OCI-LY3 (cell line): Measurements from ENCODE around the gene GPR26.

ENCODE experiments used
- H2AFZ ChIP-seq: fragments of 200-600, 300-600 bp; shearing (Covaris generic); 2 replicates; pipeline ENCODE4 v1.6.0; 2014; ENCODE audit warnings: antibody characterized with exemption, low read depth, low read length
- H3K27ac ChIP-seq: fragments of 200-600, 300-600 bp; sonication (generic); 2 replicates; pipeline ENCODE4 v1.5.1; 2014; ENCODE audit warnings: mild to moderate bottlenecking, low read length, moderate library complexity, mixed read lengths
- H3K27me3 ChIP-seq: fragments of 200-600, 300-600 bp; sonication (generic); 2 replicates; pipeline ENCODE4 v1.6.1; 2014; ENCODE audit warnings: low read depth, low read length, mixed read lengths
- H3K36me3 ChIP-seq: fragments of 200-600, 300-600 bp; sonication (generic); replicated peaks from 2 replicates; pipeline ENCODE3; 2014; ENCODE audit warnings: low read depth, low read length, mixed read lengths
- H3K4me1 ChIP-seq: fragments of 300-600, 200-600 bp; sonication (generic); 2 replicates; pipeline ENCODE4 v1.6.1; 2014; ENCODE audit warnings: low read length, mixed read lengths
- H3K4me2 ChIP-seq: fragments of 200-600, 300-600 bp; sonication (generic); 2 replicates; pipeline ENCODE4 v1.6.1; 2014; ENCODE audit warnings: low read length, mixed read lengths
- H3K4me3 ChIP-seq: fragments of 300-600, 200-600 bp; sonication (generic); 2 replicates; pipeline ENCODE4 v1.5.1; 2014; ENCODE audit warnings: antibody characterized with exemption, mild to moderate bottlenecking, low read length, moderate library complexity
- H3K79me2 ChIP-seq: fragments of 300-600, 200-600 bp; shearing (Covaris generic); 2 replicates; pipeline ENCODE4 v1.6.1; 2014; ENCODE audit warnings: mild to moderate bottlenecking, low read length, mixed read lengths
- H3K9ac ChIP-seq: fragments of 300-600, 200-600 bp; shearing (Covaris generic); 2 replicates; pipeline ENCODE4 v1.6.0; 2014; ENCODE audit warnings: mild to moderate bottlenecking, low read length, moderate library complexity
- H3K9me3 ChIP-seq: fragments of 200-600, 300-600 bp; shearing (Covaris generic); 2 replicates; pipeline ENCODE4 v1.6.1; 2014; ENCODE audit warnings: low read length, mixed read lengths; ENCODE audit not compliant: insufficient read depth
- H4K20me1 ChIP-seq: fragments of 200-600, 300-600 bp; sonication (generic); 2 replicates; pipeline ENCODE4 v1.6.1; 2016; ENCODE audit warnings: low read length, mixed read lengths; ENCODE audit not compliant: insufficient read depth
- EZH2phosphoT487 ChIP-seq: fragments of 200-600 bp; shearing (Covaris generic); IDR thresholded peaks from 2 replicates; pipeline ENCODE4 v1.6.1; 2018; ENCODE audit warnings: antibody characterized with exemption, mixed run types, low read depth
- TF ChIP-seq, protein P1 (sequence below): fragments of 200-600, 300-600 bp; sonication (generic); IDR thresholded peaks from 2 replicates; pipeline ENCODE4 v1.5.1; 2014; ENCODE audit warnings: antibody characterized with exemption, low read length, low read depth

Gene GPR26, protein sequence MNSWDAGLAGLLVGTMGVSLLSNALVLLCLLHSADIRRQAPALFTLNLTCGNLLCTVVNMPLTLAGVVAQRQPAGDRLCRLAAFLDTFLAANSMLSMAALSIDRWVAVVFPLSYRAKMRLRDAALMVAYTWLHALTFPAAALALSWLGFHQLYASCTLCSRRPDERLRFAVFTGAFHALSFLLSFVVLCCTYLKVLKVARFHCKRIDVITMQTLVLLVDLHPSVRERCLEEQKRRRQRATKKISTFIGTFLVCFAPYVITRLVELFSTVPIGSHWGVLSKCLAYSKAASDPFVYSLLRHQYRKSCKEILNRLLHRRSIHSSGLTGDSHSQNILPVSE

DNA sequence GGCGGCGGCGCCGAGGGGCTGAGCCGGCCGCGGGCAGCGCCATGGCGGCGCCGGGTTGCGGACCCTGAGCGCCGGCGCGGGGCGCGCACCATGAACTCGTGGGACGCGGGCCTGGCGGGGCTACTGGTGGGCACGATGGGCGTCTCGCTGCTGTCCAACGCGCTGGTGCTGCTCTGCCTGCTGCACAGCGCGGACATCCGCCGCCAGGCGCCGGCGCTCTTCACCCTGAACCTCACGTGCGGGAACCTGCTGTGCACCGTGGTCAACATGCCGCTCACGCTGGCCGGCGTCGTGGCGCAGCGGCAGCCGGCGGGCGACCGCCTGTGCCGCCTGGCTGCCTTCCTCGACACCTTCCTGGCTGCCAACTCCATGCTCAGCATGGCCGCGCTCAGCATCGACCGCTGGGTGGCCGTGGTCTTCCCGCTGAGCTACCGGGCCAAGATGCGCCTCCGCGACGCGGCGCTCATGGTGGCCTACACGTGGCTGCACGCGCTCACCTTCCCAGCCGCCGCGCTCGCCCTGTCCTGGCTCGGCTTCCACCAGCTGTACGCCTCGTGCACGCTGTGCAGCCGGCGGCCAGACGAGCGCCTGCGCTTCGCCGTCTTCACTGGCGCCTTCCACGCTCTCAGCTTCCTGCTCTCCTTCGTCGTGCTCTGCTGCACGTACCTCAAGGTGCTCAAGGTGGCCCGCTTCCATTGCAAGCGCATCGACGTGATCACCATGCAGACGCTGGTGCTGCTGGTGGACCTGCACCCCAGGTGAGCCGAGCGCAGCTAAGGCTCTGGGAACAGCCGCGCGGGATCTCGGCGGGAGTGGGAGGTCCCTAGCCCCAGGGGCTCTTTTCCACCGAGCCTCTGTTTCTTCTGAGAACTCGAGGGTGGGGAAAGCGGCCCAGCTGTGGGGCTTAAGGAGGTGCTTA, at the start of gene GPR26:
Gene GPR26 (plus strand): TSS at position 38 of the 919 bp plus-strand sequence. CDS start 53 bp downstream, at position 91.
- Histone ChIP-seq H3K9me3 (no peaks in the 10 kb centered on the region), H3K4me3 (no peak within 1 kb of the TSS), H3K27ac (no peak within 1 kb of the TSS), H3K4me1 (no peaks in the 10 kb centered on the region), H3K4me2 (no peak within 1 kb of the TSS), H2AFZ (no peak within 1 kb of the TSS), H3K79me2 (no peaks in the 10 kb centered on the region), H3K36me3 (no peaks in the 10 kb centered on the region), H4K20me1 (no peaks in the 10 kb centered on the region), H3K27me3 (no peaks in the 10 kb centered on the region), H3K9ac (no peak within 1 kb of the TSS)
- TF ChIP-seq EZH2phosphoT487, result no peak

DNA sequence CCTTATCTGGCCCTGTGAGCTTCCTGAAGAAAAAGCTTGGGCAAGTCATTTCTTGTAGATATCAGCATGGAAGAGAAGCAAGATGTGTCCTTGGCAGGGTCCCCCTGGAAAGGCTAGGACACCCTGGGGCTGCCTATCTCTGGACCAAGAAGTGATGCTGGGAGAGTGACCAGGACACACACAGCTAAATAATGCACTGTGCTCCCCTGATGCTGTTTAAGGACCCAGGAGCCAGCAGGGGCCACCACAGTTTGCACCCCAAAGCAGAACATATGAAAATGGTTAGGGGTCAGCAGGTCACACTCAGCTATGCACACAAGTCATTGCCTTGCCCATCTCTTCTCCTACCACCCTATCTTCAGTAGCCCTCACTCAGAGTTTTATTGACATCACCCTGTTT, 47.9 kb upstream of the GPR26 start:
- Histone ChIP-seq H3K27me3 (no peaks in the 10 kb centered on the region), H3K36me3 (no peaks in the 10 kb centered on the region), H3K4me1 (no peaks in the 10 kb centered on the region), H3K79me2 (no peaks in the 10 kb centered on the region), H3K4me2 (no peak overlapping the region), H4K20me1 (peaks cover 5% of the 10 kb centered on the region; the same call in 1 of the 2 replicates), H3K9ac (no peak overlapping the region), H2AFZ (no peak overlapping the region), H3K4me3 (no peak overlapping the region), H3K27ac (no peak overlapping the region), H3K9me3 (no peaks in the 10 kb centered on the region)
- TF ChIP-seq, protein P1, sequence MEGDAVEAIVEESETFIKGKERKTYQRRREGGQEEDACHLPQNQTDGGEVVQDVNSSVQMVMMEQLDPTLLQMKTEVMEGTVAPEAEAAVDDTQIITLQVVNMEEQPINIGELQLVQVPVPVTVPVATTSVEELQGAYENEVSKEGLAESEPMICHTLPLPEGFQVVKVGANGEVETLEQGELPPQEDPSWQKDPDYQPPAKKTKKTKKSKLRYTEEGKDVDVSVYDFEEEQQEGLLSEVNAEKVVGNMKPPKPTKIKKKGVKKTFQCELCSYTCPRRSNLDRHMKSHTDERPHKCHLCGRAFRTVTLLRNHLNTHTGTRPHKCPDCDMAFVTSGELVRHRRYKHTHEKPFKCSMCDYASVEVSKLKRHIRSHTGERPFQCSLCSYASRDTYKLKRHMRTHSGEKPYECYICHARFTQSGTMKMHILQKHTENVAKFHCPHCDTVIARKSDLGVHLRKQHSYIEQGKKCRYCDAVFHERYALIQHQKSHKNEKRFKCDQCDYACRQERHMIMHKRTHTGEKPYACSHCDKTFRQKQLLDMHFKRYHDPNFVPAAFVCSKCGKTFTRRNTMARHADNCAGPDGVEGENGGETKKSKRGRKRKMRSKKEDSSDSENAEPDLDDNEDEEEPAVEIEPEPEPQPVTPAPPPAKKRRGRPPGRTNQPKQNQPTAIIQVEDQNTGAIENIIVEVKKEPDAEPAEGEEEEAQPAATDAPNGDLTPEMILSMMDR, result no peak
- no peak for TF ChIP-seq EZH2phosphoT487

DNA sequence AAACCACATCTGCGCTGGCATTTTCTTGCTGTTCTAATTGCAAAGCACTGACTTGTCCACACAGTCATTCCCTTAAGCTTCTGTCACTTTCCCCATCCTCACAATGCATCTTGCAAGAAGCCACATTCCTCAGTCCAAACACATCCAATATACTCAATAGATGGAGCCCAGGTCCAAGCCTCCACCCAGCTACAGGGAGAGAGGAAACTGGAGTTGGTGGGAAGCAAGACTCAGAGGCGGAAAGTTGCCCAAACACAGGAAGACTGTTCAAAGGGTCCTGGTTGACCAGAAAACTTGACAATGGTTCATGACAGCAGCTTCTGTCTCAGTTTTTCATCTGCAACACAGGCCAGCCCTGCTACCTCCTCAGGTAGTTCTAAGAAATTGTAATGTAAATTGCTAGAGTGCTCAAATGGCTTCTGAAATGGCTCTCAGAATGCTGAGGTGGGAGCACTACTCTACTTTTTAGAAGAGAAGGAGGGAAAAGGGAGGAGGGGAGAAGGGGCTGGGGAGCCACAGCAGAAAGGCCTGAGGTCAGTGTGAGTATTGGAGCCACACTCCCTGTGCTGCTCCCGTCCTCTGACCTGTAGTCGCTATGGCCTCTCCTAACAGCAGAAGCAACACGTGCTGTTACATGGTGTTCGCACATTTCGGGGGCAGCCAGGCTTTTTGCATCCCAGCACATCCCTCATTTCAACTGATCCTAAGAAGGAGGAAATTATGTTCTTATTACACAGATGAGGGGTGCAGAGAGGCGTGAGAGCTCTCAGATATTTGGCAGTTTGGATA, 46.9 kb upstream of the GPR26 start:
- Histone ChIP-seq H3K79me2 (no peaks in the 10 kb centered on the region), H3K4me2 (no peak overlapping the region), H3K36me3 (no peaks in the 10 kb centered on the region), H3K27ac (no peak overlapping the region), H3K9ac (no peak overlapping the region), H3K27me3 (no peaks in the 10 kb centered on the region), H3K9me3 (no peaks in the 10 kb centered on the region), H3K4me1 (no peaks in the 10 kb centered on the region), H4K20me1 (peaks cover 5% of the 10 kb centered on the region; the same call in 1 of the 2 replicates), H2AFZ (no peak overlapping the region), H3K4me3 (no peak overlapping the region)
- no peak for TF ChIP-seq EZH2phosphoT487
- TF ChIP-seq, protein P1, result no peak

DNA sequence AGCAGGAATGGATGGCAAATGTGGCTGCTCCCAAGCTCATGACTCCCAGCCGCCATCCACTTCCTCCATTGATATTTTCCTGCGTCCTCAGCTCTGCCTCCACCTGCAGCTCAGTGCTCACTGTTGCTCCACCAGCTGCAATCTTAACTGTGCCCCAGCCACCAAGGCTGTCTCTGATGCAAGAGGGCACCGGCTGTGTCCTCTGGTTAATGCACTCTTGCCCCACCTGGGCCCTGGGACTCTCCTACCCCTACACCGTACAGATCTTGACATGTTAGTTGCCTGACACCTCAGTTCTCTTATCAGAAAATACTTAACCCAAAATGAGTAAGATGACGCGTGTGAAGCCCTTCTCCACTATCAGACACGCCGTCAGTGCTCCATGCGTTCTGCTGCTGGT, 45.5 kb upstream of the GPR26 start:
- no peak overlapping the region for H3K4me2 ChIP-seq
- H3K36me3 ChIP-seq, result no peaks in the 10 kb centered on the region
- no peak overlapping the region for H2AFZ ChIP-seq
- no peak for TF ChIP-seq EZH2phosphoT487
- TF ChIP-seq, protein P1, result no peak
- no peaks in the 10 kb centered on the region for H3K27me3 ChIP-seq
- no peak overlapping the region for H3K4me3 ChIP-seq
- H3K9ac ChIP-seq, result no peak overlapping the region
- no peak overlapping the region for H3K27ac ChIP-seq
- H3K4me1 ChIP-seq, result no peaks in the 10 kb centered on the region
- no peaks in the 10 kb centered on the region for H3K9me3 ChIP-seq
- H3K79me2 ChIP-seq, result no peaks in the 10 kb centered on the region
- no peaks in the 10 kb centered on the region for H4K20me1 ChIP-seq
